WTC11 (cell line): Measurements from ENCODE around the gene LONP2. TPM values are rescaled to one million over a fixed set of nuclear protein-coding genes. Genes with fewer than 3 reads are reported as not detected.

Experiments
- E2F4 ChIP-seq: sonication (generic); formaldehyde crosslinking; IDR thresholded peaks from 2 replicates; pipeline ENCODE4 v1.8.1; 2022; ENCODE audit warnings: low read depth, mild to moderate bottlenecking, moderate library complexity, missing genetic modification reagents, borderline replicate concordance
- E2F5 ChIP-seq: sonication (generic); formaldehyde crosslinking; IDR thresholded peaks from 2 replicates; pipeline ENCODE4 v1.8.1; 2022; ENCODE audit warnings: mild to moderate bottlenecking, moderate library complexity, missing genetic modification reagents
- ELF4 ChIP-seq: sonication (generic); formaldehyde crosslinking; IDR thresholded peaks from 2 replicates; pipeline ENCODE4 v1.8.1; 2022; ENCODE audit warnings: low read depth, mild to moderate bottlenecking, moderate library complexity, missing genetic modification reagents
- ETV6 ChIP-seq: sonication (generic); formaldehyde crosslinking; IDR thresholded peaks from 2 replicates; pipeline ENCODE4 v1.8.1; 2022; ENCODE audit warnings: mild to moderate bottlenecking, missing genetic modification reagents
- FOXK1 ChIP-seq: sonication (generic); formaldehyde crosslinking; IDR thresholded peaks from 2 replicates; pipeline ENCODE4 v1.8.0; 2022; ENCODE audit warnings: mild to moderate bottlenecking, moderate library complexity, missing genetic modification reagents
- IRF2 ChIP-seq: sonication (generic); formaldehyde crosslinking; IDR thresholded peaks from 2 replicates; pipeline ENCODE4 v1.8.0; 2022; ENCODE audit warnings: low read depth, missing genetic modification reagents, borderline replicate concordance
- JUN ChIP-seq: sonication (generic); formaldehyde crosslinking; IDR thresholded peaks from 2 replicates; pipeline ENCODE4 v1.8.0; 2023; ENCODE audit warnings: mild to moderate bottlenecking, missing genetic modification reagents
- NFE2L1 ChIP-seq: sonication (generic); formaldehyde crosslinking; IDR thresholded peaks from 2 replicates; pipeline ENCODE4 v1.8.1; 2023; ENCODE audit warnings: missing genetic modification reagents
- OVOL2 ChIP-seq: fragments of 250-450 bp; sonication (Bioruptor Pico); IDR thresholded peaks from 2 replicates; pipeline ENCODE4 v1.9.0; 2021; ENCODE audit warnings: mild to moderate bottlenecking, borderline replicate concordance
- PREB ChIP-seq: sonication (generic); formaldehyde crosslinking; IDR thresholded peaks from 2 replicates; pipeline ENCODE4 v1.8.1; 2022; ENCODE audit warnings: mild to moderate bottlenecking, missing genetic modification reagents, moderate library complexity, borderline replicate concordance
- RELA ChIP-seq: sonication (generic); formaldehyde crosslinking; IDR thresholded peaks from 2 replicates; pipeline ENCODE4 v1.8.1; 2022; ENCODE audit warnings: missing genetic modification reagents, mild to moderate bottlenecking, borderline replicate concordance
- SMAD3 ChIP-seq: sonication (generic); formaldehyde crosslinking; IDR thresholded peaks from 2 replicates; pipeline ENCODE4 v1.8.0; 2022; ENCODE audit warnings: missing genetic modification reagents, mild to moderate bottlenecking, borderline replicate concordance
- SP1 ChIP-seq: sonication (generic); formaldehyde crosslinking; conservative IDR thresholded peaks from 2 replicates; pipeline ENCODE4 v1.8.1; 2022; ENCODE audit warnings: missing genetic modification reagents
- TEAD4 ChIP-seq: sonication (generic); formaldehyde crosslinking; IDR thresholded peaks from 2 replicates; pipeline ENCODE4 v1.8.0; 2022; ENCODE audit warnings: mild to moderate bottlenecking, missing genetic modification reagents
- ZNF121 ChIP-seq: sonication (generic); formaldehyde crosslinking; IDR thresholded peaks from 2 replicates; pipeline ENCODE4 v1.8.0; 2023; ENCODE audit warnings: missing genetic modification reagents
- ZNF232 ChIP-seq: sonication (generic); formaldehyde crosslinking; IDR thresholded peaks from 2 replicates; pipeline ENCODE4 v1.8.0; 2022; ENCODE audit warnings: mild to moderate bottlenecking, missing genetic modification reagents
- ZNF532 ChIP-seq: fragments of 250-450 bp; sonication (Bioruptor Pico); IDR thresholded peaks from 2 replicates; pipeline ENCODE4 v1.9.0; 2021; ENCODE audit warnings: mild to moderate bottlenecking, borderline replicate concordance
- total RNA-seq: library from RNA; stranded (reverse); gene quantifications from 3 replicates; pipeline ENCODE4 v1.2.3, GENCODE V29; 2021
- TF ChIP-seq, protein P1 (sequence below): fragments of 250-450 bp; sonication (Bioruptor Pico); IDR thresholded peaks from 2 replicates; pipeline ENCODE4 v1.8.0; 2021; ENCODE audit warnings: mild to moderate bottlenecking
- TF ChIP-seq, protein P2 (sequence below): sonication (generic); formaldehyde crosslinking; IDR thresholded peaks from 2 replicates; pipeline ENCODE4 v1.8.1; 2023; ENCODE audit warnings: mild to moderate bottlenecking, missing genetic modification reagents, borderline replicate concordance
- TF ChIP-seq, protein P3 (sequence below): sonication (generic); formaldehyde crosslinking; IDR thresholded peaks from 2 replicates; pipeline ENCODE4 v1.8.0; 2022; ENCODE audit warnings: mild to moderate bottlenecking, missing genetic modification reagents
- TF ChIP-seq, protein P4 (sequence below): fragments of 250-450 bp; sonication (Bioruptor Pico); IDR thresholded peaks from 2 replicates; pipeline ENCODE4 v1.9.0; 2021; ENCODE audit warnings: moderate library complexity, mild to moderate bottlenecking, inconsistent platforms, borderline replicate concordance
- TF ChIP-seq, protein P5 (sequence below): sonication (generic); formaldehyde crosslinking; IDR thresholded peaks from 2 replicates; pipeline ENCODE4 v1.8.1; 2022; ENCODE audit warnings: low read depth, missing genetic modification reagents, borderline replicate concordance

Gene LONP2
- total RNA-seq, 1 experiment from 2014 or later: 28.4 TPM

DNA sequence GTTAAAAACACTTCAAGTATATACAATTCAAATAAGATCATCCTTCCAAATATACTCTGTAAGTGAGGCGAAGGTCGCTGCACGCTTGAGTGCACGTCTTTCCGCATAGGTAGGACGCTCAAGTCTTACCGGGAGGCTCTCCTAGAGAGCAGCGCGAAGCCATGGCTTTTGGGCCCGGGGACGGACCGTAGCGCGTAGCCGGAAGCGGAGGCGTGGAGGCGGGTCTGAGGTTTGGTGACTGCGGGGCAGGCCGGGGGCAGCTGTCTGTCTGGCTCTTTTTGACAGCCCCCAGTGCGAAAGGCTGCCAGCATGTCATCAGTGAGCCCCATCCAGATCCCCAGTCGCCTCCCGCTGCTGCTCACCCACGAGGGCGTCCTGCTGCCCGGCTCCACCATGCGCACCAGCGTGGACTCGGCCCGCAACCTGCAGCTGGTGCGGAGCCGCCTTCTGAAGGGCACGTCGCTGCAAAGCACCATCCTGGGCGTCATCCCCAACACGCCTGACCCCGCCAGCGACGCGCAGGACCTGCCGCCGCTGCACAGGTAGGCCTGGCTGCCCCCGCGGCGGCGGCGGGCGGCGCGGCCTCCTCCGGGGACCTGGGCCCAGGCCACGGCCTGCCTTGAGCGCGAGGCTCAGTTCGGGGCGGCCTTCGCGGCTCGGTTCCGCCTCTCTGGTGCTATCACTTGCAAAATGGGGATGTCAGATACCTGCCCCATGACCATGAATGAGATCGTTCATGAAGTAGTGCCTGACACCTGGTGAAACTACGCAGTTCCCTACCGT is at the start of gene LONP2 (continued):
- no peak for TF ChIP-seq ZNF532 (CRISPR knock-in tag)
- peak; percentile 81 for TF ChIP-seq SP1 (CRISPR knock-in tag)
- no peak for TF ChIP-seq OVOL2
- peak; percentile 83; the same call in 1 of the 2 replicates for TF ChIP-seq ETV6 (CRISPR knock-in tag)
- TF ChIP-seq ZNF232: 0 out of 2 replicates have a peak, but pooled peaks have one; percentile 49
- TF ChIP-seq IRF2: no peak
- TF ChIP-seq, protein P1, sequence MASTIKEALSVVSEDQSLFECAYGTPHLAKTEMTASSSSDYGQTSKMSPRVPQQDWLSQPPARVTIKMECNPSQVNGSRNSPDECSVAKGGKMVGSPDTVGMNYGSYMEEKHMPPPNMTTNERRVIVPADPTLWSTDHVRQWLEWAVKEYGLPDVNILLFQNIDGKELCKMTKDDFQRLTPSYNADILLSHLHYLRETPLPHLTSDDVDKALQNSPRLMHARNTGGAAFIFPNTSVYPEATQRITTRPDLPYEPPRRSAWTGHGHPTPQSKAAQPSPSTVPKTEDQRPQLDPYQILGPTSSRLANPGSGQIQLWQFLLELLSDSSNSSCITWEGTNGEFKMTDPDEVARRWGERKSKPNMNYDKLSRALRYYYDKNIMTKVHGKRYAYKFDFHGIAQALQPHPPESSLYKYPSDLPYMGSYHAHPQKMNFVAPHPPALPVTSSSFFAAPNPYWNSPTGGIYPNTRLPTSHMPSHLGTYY (CRISPR knock-in tag): peak; percentile 58; the same call in 1 of the 2 replicates
- TF ChIP-seq TEAD4: no peak
- TF ChIP-seq, protein P2, sequence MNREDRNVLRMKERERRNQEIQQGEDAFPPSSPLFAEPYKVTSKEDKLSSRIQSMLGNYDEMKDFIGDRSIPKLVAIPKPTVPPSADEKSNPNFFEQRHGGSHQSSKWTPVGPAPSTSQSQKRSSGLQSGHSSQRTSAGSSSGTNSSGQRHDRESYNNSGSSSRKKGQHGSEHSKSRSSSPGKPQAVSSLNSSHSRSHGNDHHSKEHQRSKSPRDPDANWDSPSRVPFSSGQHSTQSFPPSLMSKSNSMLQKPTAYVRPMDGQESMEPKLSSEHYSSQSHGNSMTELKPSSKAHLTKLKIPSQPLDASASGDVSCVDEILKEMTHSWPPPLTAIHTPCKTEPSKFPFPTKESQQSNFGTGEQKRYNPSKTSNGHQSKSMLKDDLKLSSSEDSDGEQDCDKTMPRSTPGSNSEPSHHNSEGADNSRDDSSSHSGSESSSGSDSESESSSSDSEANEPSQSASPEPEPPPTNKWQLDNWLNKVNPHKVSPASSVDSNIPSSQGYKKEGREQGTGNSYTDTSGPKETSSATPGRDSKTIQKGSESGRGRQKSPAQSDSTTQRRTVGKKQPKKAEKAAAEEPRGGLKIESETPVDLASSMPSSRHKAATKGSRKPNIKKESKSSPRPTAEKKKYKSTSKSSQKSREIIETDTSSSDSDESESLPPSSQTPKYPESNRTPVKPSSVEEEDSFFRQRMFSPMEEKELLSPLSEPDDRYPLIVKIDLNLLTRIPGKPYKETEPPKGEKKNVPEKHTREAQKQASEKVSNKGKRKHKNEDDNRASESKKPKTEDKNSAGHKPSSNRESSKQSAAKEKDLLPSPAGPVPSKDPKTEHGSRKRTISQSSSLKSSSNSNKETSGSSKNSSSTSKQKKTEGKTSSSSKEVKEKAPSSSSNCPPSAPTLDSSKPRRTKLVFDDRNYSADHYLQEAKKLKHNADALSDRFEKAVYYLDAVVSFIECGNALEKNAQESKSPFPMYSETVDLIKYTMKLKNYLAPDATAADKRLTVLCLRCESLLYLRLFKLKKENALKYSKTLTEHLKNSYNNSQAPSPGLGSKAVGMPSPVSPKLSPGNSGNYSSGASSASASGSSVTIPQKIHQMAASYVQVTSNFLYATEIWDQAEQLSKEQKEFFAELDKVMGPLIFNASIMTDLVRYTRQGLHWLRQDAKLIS (CRISPR knock-in tag): no peak
- TF ChIP-seq ELF4 (CRISPR knock-in tag): no peak
- TF ChIP-seq E2F4 (CRISPR knock-in tag): no peak
- peak; percentile 69 for TF ChIP-seq NFE2L1 (CRISPR knock-in tag)
- no peak; the same call in 1 of the 2 replicates for TF ChIP-seq PREB (CRISPR knock-in tag)
- TF ChIP-seq E2F5 (CRISPR knock-in tag): 0 out of 2 replicates have a peak, but pooled peaks have one; percentile 16
- peak; percentile 87 for TF ChIP-seq FOXK1 (CRISPR knock-in tag)
- TF ChIP-seq ZNF121 (CRISPR knock-in tag): no peak
- peak; percentile 42; the same call in 1 of the 2 replicates for TF ChIP-seq RELA (CRISPR knock-in tag)
- no peak for TF ChIP-seq JUN (CRISPR knock-in tag)
- TF ChIP-seq, protein P3, sequence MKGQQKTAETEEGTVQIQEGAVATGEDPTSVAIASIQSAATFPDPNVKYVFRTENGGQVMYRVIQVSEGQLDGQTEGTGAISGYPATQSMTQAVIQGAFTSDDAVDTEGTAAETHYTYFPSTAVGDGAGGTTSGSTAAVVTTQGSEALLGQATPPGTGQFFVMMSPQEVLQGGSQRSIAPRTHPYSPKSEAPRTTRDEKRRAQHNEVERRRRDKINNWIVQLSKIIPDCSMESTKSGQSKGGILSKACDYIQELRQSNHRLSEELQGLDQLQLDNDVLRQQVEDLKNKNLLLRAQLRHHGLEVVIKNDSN: no peak
- TF ChIP-seq, protein P4, sequence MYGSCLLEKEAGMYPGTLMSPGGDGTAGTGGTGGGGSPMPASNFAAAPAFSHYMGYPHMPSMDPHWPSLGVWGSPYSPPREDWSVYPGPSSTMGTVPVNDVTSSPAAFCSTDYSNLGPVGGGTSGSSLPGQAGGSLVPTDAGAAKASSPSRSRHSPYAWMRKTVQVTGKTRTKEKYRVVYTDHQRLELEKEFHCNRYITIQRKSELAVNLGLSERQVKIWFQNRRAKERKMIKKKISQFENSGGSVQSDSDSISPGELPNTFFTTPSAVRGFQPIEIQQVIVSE (CRISPR knock-in tag): no peak
- TF ChIP-seq, protein P5, sequence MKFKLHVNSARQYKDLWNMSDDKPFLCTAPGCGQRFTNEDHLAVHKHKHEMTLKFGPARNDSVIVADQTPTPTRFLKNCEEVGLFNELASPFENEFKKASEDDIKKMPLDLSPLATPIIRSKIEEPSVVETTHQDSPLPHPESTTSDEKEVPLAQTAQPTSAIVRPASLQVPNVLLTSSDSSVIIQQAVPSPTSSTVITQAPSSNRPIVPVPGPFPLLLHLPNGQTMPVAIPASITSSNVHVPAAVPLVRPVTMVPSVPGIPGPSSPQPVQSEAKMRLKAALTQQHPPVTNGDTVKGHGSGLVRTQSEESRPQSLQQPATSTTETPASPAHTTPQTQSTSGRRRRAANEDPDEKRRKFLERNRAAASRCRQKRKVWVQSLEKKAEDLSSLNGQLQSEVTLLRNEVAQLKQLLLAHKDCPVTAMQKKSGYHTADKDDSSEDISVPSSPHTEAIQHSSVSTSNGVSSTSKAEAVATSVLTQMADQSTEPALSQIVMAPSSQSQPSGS (CRISPR knock-in tag): no peak
- TF ChIP-seq SMAD3 (CRISPR knock-in tag): 0 out of 2 replicates have a peak, but pooled peaks have one; percentile 75
